ENCODE measurements around the gene ARL4D.

- TF ChIP-seq CTCF (IDR thresholded peaks at IDR 0.05; ENCODE audit: low read length) (no peak), EZH2 (IDR thresholded peaks at IDR 0.05; ENCODE audit: borderline replicate concordance, low read length) (no peak)
Measured at GRCh38 chr17:43351691-43352090, 47.1 kb upstream of the ARL4D start.
